NCI-H526 (cell line): Measurements from ENCODE around the gene SLC8B1.

ENCODE experiments used
- DNase-seq, 2 experiments: peaks; one replicate each; lab custom pipeline; 2025; lab: John Stamatoyannopoulos, UW

SLC8B1 gene

DNA sequence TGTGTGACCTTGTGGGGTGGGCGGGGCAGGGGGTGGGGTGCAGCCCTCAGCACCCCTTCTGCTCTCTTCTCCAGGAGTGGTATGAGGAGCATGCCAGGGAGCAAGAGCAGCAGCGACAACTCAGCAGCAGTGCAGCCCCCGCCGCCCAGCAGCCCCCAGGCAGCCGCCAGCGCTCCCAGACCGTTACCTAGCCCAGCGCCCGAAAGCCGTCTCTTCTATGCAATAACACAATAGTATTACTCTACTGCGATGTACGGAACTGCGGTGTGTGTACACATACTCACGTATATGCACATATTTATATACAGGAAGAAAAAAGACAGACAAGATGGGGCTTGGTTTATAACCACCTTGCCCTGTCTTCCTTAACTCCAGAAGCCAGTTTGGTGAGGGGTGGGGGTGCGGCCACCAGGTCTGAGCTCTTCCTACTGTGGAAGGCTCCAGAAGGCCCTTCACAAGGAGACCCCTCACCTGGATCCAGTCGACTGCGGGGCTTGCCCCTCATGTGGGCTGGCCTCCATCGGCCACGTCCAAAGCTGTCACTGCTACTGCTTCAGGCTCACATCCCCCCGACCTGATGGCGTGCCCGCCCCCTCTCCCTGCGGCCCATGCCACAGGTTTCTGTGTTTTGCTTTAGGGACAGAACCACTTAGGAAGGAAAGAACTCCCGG lies 38.9 kb downstream of the SLC8B1 start:
- no peak for DNase-seq

DNA sequence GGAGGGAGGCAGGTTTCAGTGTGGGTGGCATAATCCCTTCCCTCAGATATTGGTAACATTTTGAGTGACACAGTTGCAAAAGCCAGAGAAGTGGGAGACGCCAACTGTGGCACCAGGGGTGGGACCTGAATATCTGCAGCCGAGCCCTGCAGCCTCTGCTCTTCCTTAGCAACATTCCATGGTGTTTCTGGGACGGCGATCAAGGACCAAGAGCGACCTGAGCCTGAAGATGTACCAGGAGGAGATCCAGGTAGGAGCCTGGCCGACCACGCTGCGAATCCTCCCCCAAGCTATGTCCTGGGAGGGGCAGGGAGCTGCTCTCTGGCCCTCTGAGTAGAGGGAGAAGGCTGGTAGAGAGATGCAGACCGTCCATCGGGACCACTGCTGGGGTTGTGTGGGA lies 41.8 kb downstream of the SLC8B1 start:
- no peak for DNase-seq

DNA sequence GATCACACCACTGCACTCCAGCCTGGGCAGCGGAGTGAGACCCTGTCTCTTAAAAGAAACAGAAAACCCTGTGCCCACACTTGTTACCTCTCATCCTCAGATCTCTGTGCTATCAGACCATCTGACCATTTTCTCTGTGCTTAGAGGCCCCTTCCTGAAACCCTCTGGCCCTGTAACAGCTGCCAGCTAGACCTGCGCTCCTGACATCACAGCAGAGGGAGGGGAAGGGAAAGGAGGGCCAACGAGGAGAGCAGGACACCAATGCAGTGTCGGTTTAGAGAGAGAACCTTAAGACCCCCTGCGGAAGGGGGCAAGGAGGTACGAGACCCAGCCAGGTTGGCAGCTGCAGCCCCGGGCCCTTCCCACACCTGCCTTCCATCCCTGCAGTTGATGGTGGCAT lies 42.4 kb downstream of the SLC8B1 start:
- DNase-seq, result no peak

DNA sequence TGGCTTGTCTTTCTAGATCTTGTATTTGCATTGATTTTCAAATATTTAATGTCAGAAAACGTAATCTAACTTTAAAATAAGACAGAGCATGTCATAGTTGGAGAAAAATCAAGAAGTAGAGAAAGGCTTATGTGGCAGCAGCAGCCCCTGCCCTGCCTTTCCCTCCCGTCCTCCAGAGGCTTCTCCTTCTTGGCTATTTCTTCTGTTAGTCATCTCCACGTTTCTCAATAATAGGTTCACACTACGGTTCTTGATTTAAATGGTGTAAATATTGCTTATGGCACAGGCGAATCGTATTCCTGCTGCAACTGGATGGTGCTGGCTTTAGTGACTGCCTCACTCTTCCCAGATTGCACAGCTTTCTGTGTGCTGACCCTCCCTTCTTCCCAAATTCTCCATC lies 42.8 kb downstream of the SLC8B1 start:
- DNase-seq, result no peak

DNA sequence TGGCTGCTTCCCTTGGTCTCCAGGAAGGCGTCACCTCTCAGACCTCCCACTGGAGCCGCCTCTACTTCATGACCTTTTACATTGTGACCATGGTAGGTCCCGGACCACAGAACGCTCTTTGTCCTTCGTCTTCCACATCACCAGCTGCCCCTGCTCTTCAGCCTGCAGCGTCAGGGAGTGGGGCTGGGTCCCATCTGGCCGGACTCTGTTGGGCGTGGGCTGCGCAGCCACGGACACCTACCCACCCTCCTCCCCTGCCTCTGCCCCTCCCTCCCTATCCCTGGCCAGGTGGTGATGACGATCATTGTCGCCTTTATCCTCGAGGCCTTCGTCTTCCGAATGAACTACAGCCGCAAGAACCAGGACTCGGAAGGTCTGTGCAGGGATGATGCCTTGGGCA lies 43.3 kb downstream of the SLC8B1 start:
- DNase-seq, result no peak

DNA sequence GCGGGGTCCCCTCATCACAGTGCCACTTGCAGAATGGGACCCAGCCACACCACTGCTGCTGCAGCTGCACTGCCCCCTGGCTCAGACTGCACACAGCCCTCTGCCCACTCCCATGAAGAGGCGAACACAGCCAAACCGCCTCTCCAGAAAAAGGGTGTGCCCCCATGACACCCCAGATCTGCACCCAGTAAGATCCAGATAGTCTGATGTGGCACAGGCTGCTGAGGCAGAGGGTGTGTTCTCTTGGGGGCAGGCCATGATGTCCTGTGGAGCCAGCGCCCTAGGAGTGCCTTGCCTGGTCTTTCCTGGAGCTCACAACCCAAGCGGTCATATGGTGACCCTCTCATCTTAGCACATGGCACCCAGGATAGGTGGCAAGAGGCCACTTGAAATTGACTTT lies 44.4 kb downstream of the SLC8B1 start:
- no peak for DNase-seq

DNA sequence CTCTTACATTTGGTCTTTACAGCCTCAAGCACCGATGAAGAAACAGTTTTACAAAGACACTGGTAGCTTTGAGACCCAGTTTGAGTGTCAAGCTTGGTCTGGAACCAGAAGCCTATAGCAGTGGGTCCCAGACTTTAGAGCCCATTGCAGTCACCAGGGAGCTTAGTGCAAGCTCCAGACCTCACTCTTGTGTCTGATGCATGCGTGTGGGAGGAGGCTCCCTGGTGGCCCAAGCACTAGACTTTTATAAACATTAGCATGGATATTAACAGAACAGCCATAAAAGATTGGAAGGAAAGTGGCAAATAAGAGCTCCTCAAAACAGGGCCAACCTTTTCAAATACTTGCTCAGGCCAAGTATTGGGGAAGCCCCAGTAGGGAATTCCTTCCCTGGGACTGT lies 45.5 kb downstream of the SLC8B1 start:
- no peak for DNase-seq

DNA sequence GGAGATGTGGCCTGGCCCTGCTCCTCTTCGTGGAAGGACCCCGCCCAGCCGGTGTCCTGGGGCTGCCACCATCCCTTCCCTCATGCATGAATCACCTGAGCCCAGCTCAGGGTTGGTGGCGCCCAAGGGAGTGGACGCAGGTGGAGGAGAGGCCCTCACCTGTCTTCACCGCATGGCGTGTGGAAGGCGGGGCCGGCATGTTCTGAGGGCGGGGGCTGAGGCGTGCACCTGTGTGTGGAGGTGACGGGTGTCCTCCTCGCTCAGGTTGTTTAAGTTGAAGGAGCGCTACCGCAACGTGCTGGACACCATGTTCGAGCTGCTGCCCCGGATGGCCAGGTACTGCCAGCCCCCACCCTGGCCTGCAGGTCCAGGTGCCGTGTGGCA lies 47.0 kb downstream of the SLC8B1 start:
- DNase-seq, result no peak

DNA sequence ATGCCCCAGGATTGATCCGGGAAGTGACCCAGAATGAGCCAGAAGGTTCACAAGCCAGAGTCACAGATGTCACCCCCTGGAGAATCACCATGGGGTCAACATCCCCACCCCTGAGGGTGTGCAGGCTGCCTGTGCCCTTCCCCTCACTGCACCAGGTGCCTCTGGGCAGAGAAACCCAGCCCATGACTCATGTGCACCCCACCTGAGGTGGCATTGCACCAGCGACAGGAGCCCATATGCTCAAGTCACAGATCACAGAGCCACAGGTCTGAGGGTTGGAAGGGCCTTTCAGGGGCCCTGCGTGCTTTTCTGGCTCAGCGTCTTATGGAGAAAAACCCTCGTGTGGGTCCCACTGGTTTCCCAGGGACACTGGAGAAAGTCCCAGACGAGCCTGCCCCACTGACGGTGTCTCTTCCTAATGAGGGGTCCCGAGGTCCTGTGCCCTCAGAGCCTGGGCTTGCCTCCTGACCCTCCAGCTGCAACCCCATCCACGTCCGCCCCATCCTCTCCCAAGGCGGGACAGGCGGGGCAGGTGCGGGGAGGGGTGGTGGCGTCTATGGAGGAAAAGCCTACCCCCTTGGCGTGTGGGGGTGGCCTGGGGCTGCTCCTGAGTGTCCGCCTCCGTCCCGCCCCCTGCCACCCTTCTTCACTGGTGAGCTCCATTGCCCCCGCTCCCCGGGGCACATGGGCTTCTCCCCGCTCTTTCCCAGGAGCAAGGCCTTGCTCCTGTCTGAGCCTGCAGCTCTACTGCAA lies 47.6 kb downstream of the SLC8B1 start:
- no peak for DNase-seq

DNA sequence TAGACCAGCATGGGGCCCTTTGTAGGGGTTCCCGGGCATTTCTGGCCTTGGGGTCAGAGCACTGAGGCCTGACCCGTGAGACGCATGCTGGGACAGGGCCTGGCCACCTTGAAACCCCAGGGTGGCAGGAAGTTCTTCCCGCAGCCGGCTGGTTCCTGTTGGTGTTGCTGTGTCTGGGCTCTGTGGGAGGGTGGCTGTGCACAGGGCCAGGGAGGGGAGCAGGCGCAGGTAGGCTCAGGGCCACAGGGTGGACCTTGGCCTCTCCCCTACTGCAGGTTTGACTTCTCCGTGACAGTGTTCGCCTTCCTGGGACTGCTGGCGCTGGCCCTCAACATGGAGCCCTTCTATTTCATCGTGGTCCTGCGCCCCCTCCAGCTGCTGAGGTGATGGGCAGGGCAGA lies 48.2 kb downstream of the SLC8B1 start:
- DNase-seq, result no peak

DNA sequence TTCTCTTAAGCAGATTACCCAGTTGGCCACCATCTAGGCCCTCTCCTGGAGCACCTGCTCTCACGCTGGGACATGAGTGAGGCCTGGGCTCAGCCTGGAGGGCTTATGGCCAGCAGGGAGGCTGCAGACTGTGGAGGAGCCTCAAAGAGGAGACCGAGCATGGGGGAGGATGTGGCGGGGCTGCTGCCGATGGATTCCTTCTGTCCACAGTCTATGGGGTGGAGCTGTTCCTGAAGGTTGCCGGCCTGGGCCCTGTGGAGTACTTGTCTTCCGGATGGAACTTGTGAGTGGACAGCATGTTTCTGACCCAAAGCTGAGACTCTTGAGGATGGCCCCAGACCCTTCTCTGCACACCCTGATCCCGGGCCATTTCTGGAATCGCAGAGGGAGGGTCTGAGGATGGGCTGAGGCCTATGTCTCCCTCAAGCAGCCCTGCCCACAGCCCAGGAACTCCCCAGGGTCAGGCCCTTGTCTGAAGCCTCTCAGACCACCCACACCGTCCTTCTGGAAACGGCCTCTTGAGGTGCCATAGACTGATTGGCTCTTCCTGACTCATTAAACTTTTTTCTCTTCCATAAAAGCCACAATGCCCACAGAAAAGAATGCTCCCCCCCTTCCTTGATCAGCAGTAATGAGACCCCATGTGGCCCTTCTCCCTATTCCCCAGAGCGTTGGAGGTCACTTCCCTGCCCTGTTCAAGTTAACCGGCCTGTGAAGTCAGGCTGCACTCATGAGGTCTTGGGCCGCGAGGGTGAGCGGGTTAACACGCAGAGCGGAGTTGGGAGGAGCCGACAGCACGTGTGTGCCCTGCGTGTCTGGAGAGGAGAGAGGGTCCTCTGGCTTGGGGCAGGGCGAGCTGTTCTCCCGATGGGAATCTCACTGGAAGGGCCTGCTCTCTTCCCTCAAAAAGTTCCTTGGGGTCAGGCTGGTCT lies 49.0 kb downstream of the SLC8B1 start:
- DNase-seq, result no peak

DNA sequence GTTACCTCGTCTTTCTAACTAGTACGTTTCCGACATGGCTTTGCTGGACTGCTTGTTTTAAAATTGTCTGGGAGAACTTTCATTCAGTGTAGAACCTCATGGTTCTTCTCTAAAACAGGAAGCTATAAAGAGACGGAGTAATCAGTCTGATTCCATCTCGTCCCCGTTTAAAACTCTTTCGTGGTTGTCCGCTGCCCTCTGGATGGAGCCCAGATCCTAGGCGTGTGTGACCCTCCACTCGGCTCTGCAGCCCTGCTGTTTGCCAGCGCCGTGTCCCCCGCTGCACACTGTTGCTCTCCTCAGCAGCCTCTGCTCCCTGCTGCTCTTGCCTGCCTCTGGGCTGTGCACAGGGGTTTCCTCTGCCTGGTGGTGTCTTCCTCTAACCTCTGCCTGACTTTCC lies 50.2 kb downstream of the SLC8B1 start:
- no peak for DNase-seq

DNA sequence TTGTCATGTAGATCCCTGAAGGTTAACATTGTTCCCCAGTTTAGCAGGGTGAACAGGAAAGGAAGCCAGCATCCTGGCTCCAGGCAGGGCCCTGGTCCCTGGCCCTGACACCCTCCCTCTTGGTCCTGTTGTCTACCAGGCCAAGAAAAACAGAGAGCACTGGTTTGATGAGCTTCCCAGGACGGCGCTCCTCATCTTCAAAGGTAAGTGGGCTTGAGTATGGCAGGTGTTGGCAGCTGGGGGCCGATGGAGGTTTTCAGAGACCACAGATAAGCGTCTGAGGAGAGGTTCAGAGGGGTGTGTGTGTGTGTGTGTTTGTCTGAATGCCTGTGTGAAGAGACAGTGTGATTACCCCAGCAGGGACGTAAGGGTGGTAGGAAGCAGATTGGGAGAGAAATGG lies 56.3 kb downstream of the SLC8B1 start:
- no peak for DNase-seq

DNA sequence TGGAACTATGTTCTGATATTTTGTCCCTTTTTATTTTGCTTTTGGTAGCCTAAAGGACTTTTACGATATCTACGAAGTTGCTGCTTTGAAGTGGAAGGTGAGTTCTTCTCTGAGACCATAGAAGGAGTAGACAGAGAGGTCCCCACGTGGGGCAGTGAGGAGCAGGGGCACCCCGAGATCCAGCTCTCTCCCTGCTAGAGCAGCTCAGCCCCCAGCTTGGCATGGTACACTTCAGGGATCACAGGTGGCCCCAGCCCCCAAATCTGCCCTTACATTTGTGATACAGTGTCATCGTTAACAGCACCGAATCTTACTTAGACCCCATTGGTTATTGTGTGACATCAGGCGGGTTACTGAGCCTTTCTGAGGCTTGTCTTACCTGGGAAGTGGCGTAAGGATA lies 56.8 kb downstream of the SLC8B1 start:
- DNase-seq, result no peak

DNA sequence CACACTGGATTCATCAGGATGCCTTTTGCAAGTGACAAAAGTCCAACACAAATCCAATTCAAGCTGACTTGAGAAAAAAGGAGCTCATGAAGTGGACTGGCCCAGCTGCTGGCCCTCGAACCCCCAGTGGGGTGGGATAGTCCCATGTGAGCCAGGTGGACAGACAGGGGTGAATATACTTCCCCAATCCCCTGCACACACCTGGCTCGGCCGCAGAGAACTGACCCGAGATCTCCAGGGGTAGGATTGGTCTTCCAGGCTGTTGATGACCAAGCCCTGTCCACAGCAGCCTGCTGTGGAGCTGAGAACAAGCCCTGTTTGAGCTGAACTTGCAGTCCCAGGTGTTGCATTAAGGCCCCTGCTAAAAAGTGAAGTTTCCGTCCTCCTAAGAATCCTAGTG lies 57.4 kb downstream of the SLC8B1 start:
- DNase-seq, result no peak

DNA sequence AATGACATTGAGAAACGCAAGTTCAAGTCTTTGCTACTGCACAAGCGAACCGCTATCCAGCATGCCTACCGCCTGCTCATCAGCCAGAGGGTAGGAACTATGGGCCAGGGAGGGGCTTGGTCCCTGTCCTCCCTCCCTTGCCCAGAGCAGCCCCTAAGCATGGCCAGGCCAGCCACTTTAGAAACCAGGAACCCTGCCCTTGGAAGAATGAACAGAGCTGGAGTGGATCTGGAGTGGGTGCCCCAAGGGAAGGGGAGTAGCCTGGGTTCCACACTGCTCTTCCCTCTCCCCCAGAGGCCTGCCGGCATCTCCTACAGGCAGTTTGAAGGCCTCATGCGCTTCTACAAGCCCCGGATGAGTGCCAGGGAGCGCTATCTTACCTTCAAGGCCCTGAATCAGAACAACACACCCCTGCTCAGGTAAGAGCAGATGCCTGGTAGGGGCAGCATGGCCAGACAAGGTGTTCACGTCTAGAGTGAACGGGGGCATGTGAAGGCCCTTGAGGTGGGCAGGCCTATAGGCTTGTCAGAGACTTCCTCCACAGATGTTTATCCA lies 57.9 kb downstream of the SLC8B1 start:
- no peak for DNase-seq

DNA sequence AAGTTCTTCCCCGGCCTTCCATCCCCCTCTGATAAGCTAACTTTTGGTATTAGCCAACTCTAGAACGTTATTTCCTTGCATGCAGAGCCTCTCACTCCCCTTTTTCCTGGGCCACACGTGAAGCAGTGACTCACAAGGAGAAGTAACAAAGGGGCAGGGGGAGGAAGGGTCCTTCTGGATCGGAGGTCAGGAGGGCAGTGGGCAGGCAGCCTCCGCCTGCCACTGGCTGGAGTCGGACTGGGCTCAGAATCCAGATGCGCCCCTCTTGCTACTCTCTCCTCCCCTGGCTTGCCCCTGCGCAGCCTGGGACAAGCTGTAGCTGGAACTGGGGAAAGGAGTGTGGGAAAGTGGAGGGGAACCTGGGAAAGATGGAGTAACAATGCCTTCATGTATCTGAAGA lies 58.6 kb downstream of the SLC8B1 start:
- DNase-seq, result no peak

DNA sequence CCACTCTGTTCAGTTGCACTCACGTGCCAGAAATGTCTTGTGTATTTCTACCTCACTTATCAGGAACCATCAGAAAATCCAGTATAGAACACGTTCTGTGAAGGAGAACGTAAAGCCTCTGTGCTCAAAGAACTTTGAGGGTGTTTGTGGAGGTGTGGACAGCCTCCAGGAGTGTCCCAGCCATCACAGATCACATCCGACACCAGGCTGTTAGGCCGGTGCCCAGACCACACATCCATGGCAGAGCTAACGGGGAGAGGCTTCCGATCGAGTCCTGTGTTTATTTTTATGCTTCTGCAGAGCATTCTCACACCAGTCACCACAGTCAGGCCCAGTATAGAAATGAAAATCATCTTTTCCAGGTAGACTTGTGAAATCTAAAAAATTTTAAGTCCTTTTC lies 60.1 kb downstream of the SLC8B1 start:
- no peak for DNase-seq

DNA sequence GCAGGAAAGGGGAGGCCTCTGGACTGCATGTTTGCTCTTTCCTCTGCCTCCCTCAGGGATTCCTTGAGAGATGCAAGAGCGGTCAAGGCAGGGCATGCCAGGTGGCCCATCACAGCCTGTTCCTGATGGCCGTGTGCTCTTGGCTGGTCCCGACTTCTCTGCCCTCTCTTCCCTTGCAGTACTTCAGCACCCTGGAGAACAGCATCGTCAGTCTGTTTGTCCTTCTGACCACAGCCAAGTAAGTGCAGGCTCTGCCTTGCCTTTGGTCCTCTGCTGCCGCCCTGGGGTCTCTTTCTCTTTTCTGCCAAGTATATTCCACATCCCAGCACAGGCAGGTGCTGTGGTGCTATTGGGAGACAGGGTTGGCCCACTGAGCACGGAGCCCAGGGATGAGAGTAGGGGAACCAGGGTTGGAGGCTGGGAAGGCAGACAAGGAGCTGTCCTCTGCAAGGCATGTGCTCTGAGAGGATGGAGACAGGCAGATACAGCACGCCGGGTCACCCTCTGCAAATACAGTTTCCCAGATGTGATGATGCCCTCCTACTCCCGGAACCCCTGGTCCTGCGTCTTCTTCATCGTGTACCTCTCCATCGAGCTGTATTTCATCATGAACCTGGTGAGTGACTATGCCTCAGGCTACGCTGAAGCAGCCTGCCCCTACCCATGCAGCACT lies 61.7 kb downstream of the SLC8B1 start:
- DNase-seq, result no peak

DNA sequence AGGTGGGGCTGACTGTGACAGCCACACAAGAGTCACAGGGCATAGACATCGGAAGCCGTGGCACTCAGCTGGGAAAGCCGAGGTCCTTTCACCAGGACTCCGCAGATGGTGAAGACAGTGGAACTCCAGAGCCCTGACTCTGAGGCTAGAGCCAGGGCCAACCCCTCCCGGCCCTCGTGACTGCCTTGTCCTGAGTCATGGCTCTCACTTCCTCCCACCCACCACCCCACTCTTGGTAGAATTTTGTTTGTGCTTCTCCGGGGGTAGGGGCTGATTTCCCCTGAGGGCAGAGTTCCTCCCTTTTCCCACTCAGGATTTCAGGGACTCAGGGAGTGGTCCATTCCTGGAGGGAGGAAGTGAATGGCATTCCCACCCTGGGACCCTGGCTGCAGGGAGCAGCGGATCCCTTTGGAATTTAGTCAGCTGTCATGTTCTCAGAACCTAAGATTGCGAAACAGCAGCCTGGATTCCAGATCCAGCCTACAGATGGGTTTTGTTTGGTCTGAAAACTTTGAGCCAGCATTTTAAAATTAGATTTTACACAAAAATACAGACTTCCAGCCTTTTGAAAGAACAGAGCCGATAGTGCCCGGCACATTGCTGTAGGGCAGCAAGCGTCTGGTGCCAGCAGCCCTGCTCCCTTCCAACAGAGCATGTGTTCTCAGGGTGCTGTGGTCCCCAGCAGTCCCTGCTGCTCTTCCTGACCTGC lies 62.9 kb downstream of the SLC8B1 start:
- DNase-seq, result no peak

DNA sequence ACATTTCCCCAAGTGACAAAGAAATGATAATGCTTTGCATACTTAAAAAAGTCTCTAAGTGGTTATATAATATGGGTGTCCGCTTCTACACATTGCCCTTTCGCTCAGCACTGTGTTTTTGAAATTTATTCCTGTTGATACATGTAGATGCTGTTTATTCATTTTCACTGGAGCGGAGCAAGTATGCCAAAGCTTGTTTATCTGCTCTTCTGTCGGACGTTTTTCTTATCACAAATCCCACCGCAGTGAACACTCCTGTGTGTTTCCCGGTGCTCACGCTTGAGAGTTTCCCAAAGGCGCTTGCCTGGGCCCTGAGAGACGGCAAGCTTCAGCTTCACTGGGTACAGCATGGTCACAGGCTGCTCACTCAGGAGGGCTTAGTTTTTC lies 63.5 kb downstream of the SLC8B1 start:
- no peak for DNase-seq

DNA sequence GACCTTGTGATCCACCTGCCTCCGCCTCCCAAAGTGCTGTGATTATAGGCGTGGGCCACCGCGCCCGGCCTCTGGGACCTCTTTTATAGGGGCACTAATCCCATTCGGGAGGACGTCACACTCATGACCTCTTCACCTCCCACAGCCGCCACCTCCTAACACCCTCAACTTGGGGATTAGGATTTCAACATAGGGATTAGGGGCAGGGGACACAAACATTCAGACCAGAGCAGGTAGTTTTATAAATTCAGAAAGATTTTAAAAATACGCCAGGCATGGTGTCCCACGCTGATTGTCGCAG lies 64.2 kb downstream of the SLC8B1 start:
- DNase-seq, result no peak
